Right lobe of liver (tissue), 6 donors: ENCODE data around the gene SPNS2. TPM values are rescaled to one million over a fixed set of nuclear protein-coding genes. Genes with fewer than 3 reads are reported as not detected.
A peak's percentile ranks its signal among the peaks of the same experiment; 100 is the strongest.

Experiments used
- ATAC-seq, 4 donors: fragments of 200-7000 bp; cut with Tn5 transposase; one replicate each; pipeline ENCODE4 v1.9.1; 2020; ENCODE audit warnings: mild to moderate bottlenecking in 4 of 4, moderate library complexity in 4 of 4
- DNase-seq, 3 donors: peaks; one replicate each; pipeline ENCODE4 v3.0.0-alpha.2; 2020
- H3K27ac ChIP-seq, 3 donors: fragments of 200-600 bp; one replicate each; pipeline ENCODE4 v1.8.0; 2022
- H3K27me3 ChIP-seq, 2 donors: fragments of 200-600 bp; one replicate each; pipeline ENCODE4 v1.8.0; 2022
- H3K36me3 ChIP-seq, 4 donors: fragments of 200-600 bp; sonication (generic) in 1 of 4; one replicate each; pipeline versions ENCODE4 v1.5.1 to v1.8.0; 2017 to 2022; ENCODE audit warnings: control low read depth in 1 of 4
- H3K4me1 ChIP-seq, 4 donors: fragments of 200-600 bp; sonication (generic) in 1 of 4; one replicate each; pipeline versions ENCODE4 v1.5.1 to v1.8.0; 2017 to 2022; ENCODE audit warnings: control low read depth in 1 of 4
- H3K4me3 ChIP-seq, 3 donors: fragments of 200-600 bp; one replicate each; pipeline ENCODE4 v1.8.0; 2022
- H3K9me3 ChIP-seq, 4 donors: fragments of 200-600 bp; sonication (generic) in 1 of 4; one replicate each; pipeline versions ENCODE4 v1.5.1 to v1.8.0; 2017 to 2022; ENCODE audit warnings: control low read depth in 1 of 4
- CTCF ChIP-seq, 4 donors: fragments of 200-600 bp in 3 of 4; fragments of 450-650 bp in 1 of 4; IDR thresholded peaks; one replicate each; pipeline versions ENCODE4 v1.5.1 to v1.8.0; 2016 to 2022; ENCODE audit warnings: antibody characterized with exemption in 4 of 4, mild to moderate bottlenecking in 2 of 4
- POLR2A ChIP-seq: fragments of 450-650 bp; IDR thresholded peaks from one replicate; pipeline ENCODE4 v1.6.1; 2017; ENCODE audit warnings: antibody characterized with exemption, mild to moderate bottlenecking
- WGBS: methylation state at CpG from one replicate; pipeline ENCODE4 v1.1.6; 2018; ENCODE audit warnings: low coverage, low lambda C conversion rate; ENCODE audit not compliant: insufficient coverage; ENCODE audit errors: missing lambda C conversion rate; 5-methylcytosine and 5-hydroxymethylcytosine counted together
- intact Hi-C, 2 donors: fragments of 100-400 bp; cut with DNase I; formaldehyde crosslinking; loops; one replicate each; pipeline versions ENCODE4 v1.11.2 to v1.14.1; 2022
- total RNA-seq, 6 experiments: library from RNA; depleted of rRNA in 2 of 6; stranded (reverse); fragments of >200 nt in 2 of 6; fragmentation: NEBNext Ultra II Directional in 3 of 6; extraction: Animal tissue kit (Norgen Biotek cat#: 25700) in 3 of 6; gene quantifications; one replicate each; pipeline versions ENCODE4 v1.1.0 to v1.2.4, GENCODE V29; 2016 to 2023
- donor health status: DM: no; HTN: yes; CAD: no.
- donor health status: DM: no; HTN: no; CAD: no.
- donor health status: DM: no; HTN: no; CAD: no.
- donor health status: DM: no; HTN: yes; CAD: no.
- donor health status: DM: no; HTN: yes; CAD: no.

SPNS2 gene
- total RNA-seq, 6 experiments from 2014 or later, result 3.0 to 12.4 (median 7.3) TPM

- Histone ChIP-seq H3K27ac (no peak overlapping the region), H3K27me3 (no peaks in the 10 kb centered on the region), H3K4me1 (no peaks in the 10 kb centered on the region), H3K4me3 (no peak overlapping the region), H3K9me3 (no peaks in the 10 kb centered on the region), H3K36me3 (no peaks in the 10 kb centered on the region)
- intact Hi-C loops, result no loop called here
- 54% methylated on average over 6 of the region's 7 CpGs for WGBS
- TF ChIP-seq POLR2A (no peak), CTCF (IDR thresholded peaks at IDR 0.05) (no peak)
- no peak for ATAC-seq
- DNase-seq, result no peak
Observed at GRCh38 chr17:4467287-4467686, 31.4 kb upstream of the SPNS2 start.

GRCh38 chr17:4469552-4469951, 29.1 kb upstream of the SPNS2 start:
- Histone ChIP-seq H3K27me3 (no peaks in the 10 kb centered on the region), H3K36me3 (no peaks in the 10 kb centered on the region), H3K4me3 (no peak overlapping the region), H3K4me1 (peaks cover 0 to 5% (median 0%) of the 10 kb centered on the region in 4 donors), H3K9me3 (no peaks in the 10 kb centered on the region), H3K27ac (no peak overlapping the region)
- intact Hi-C loops, result no loop called here
- TF ChIP-seq CTCF (IDR thresholded peaks at IDR 0.05), result no peak
- no peak for TF ChIP-seq POLR2A
- ATAC-seq, result no peak
- 93% methylated on average over 12 of the region's 12 CpGs for WGBS
- DNase-seq, result no peak

GRCh38 chr17:4472286-4472685, 26.4 kb upstream of the SPNS2 start:
- no peaks in the 10 kb centered on the region for H3K9me3 ChIP-seq
- H3K36me3 ChIP-seq, result no peaks in the 10 kb centered on the region
- TF ChIP-seq POLR2A, result no peak
- peaks cover 0 to 5% (median 0%) of the 10 kb centered on the region in 4 donors for H3K4me1 ChIP-seq
- ATAC-seq (no peak), DNase-seq (no peak)
- no peaks in the 10 kb centered on the region for H3K27me3 ChIP-seq
- H3K27ac ChIP-seq, result no peak overlapping the region
- 100% methylated on average over 3 of the region's 3 CpGs for whole genome bisulfite sequencing
- no peak overlapping the region for H3K4me3 ChIP-seq
- intact Hi-C loops, result no loop called here

- no peaks in the 10 kb centered on the region for H3K36me3 ChIP-seq
- intact Hi-C loops, result no loop called here
- peaks cover 0 to 5% (median 0%) of the 10 kb centered on the region in 4 donors for H3K4me1 ChIP-seq
- no peaks in the 10 kb centered on the region for H3K27me3 ChIP-seq
- no peak overlapping the region for H3K4me3 ChIP-seq
- no peaks in the 10 kb centered on the region for H3K9me3 ChIP-seq
- DNase-seq (peak; percentile 57 to 92 (median 83)), ATAC-seq (peak; percentile 77 to 95 (median 88))
- no peak for TF ChIP-seq POLR2A
- no peak for TF ChIP-seq CTCF (IDR thresholded peaks at IDR 0.05)
- H3K27ac ChIP-seq, result no peak overlapping the region
- WGBS, result 29% methylated on average over 2 of the region's 13 CpGs
Observed at GRCh38 chr17:4474093-4474492, 24.6 kb upstream of the SPNS2 start.

- TF ChIP-seq CTCF (IDR thresholded peaks at IDR 0.05), result no peak
- no peak for TF ChIP-seq POLR2A
- intact Hi-C loops, result no loop called here
- Histone ChIP-seq H3K36me3 (no peaks in the 10 kb centered on the region), H3K27me3 (no peaks in the 10 kb centered on the region), H3K27ac (no peak overlapping the region), H3K4me3 (no peak overlapping the region), H3K4me1 (peaks cover 0 to 5% (median 0%) of the 10 kb centered on the region in 4 donors), H3K9me3 (no peaks in the 10 kb centered on the region)
- ATAC-seq, result no peak
- 71% methylated on average over 3 of the region's 9 CpGs for WGBS
- no peak for DNase-seq
Observed at GRCh38 chr17:4475001-4475400, 23.7 kb upstream of the SPNS2 start.
